Neural crest cell (in vitro differentiated cells): Measurements from ENCODE around the gene DDX53. TPM values are rescaled to one million over a fixed set of nuclear protein-coding genes. Genes with fewer than 3 reads are reported as not detected.

ENCODE experiments used
- DNase-seq: peaks from one replicate; pipeline ENCODE4 v3.0.0; 2021; ENCODE audit warnings: low read depth, mixed read lengths, low spot score
- H3K27ac Mint-ChIP-seq: one replicate; pipeline ENCODE4 v1.8.0; 2021; ENCODE audit warnings: mild to moderate bottlenecking, mixed read lengths; ENCODE audit not compliant: unreplicated experiment
- H3K27me3 Mint-ChIP-seq: 2 replicates; pipeline ENCODE4 v1.8.0; 2021; ENCODE audit warnings: low read depth, mild to moderate bottlenecking, mixed read lengths
- H3K36me3 Mint-ChIP-seq: 2 replicates; pipeline ENCODE4 v1.8.0; 2021; ENCODE audit warnings: low read depth, mild to moderate bottlenecking, mixed read lengths
- H3K4me1 Mint-ChIP-seq: 2 replicates; pipeline ENCODE4 v1.8.0; 2021; ENCODE audit warnings: mixed read lengths
- H3K4me3 Mint-ChIP-seq: one replicate; pipeline ENCODE4 v1.8.0; 2021; ENCODE audit warnings: mild to moderate bottlenecking, mixed read lengths
- H3K9me3 Mint-ChIP-seq: 2 replicates; pipeline ENCODE4 v1.8.0; 2021; ENCODE audit warnings: mixed read lengths
- total RNA-seq: library from RNA; stranded (reverse); gene quantifications from 2 replicates; pipeline ENCODE4 v1.2.1, GENCODE V29; 2021
- TF ChIP-seq, protein P1 (sequence below): fragments of 200-600 bp; sonication (generic); conservative IDR thresholded peaks from 2 replicates; pipeline ENCODE4 v1.5.0; 2021; ENCODE audit warnings: antibody characterized with exemption, mild to moderate bottlenecking

The DDX53 gene
- total RNA-seq, 1 donor from 2014 or later = not detected

GRCh38 chrX:23012636-23013035 lies 12.9 kb downstream of the DDX53 start:
- H3K27ac Mint-ChIP-seq = no peak overlapping the region
- no peak for DNase-seq
- no peaks in the 10 kb centered on the region for H3K36me3 Mint-ChIP-seq
- H3K4me3 Mint-ChIP-seq = no peak overlapping the region
- TF ChIP-seq, protein P1, sequence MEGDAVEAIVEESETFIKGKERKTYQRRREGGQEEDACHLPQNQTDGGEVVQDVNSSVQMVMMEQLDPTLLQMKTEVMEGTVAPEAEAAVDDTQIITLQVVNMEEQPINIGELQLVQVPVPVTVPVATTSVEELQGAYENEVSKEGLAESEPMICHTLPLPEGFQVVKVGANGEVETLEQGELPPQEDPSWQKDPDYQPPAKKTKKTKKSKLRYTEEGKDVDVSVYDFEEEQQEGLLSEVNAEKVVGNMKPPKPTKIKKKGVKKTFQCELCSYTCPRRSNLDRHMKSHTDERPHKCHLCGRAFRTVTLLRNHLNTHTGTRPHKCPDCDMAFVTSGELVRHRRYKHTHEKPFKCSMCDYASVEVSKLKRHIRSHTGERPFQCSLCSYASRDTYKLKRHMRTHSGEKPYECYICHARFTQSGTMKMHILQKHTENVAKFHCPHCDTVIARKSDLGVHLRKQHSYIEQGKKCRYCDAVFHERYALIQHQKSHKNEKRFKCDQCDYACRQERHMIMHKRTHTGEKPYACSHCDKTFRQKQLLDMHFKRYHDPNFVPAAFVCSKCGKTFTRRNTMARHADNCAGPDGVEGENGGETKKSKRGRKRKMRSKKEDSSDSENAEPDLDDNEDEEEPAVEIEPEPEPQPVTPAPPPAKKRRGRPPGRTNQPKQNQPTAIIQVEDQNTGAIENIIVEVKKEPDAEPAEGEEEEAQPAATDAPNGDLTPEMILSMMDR = no peak
- H3K27me3 Mint-ChIP-seq = no peaks in the 10 kb centered on the region
- H3K9me3 Mint-ChIP-seq = no peaks in the 10 kb centered on the region
- no peaks in the 10 kb centered on the region for H3K4me1 Mint-ChIP-seq

- Mint-ChIP-seq H3K9me3 (no peaks in the 10 kb centered on the region), H3K27me3 (no peaks in the 10 kb centered on the region), H3K36me3 (no peaks in the 10 kb centered on the region), H3K4me3 (no peak overlapping the region), H3K4me1 (no peaks in the 10 kb centered on the region), H3K27ac (no peak overlapping the region)
- no peak for DNase-seq
- TF ChIP-seq, protein P1 = no peak
Measured at GRCh38 chrX:23013366-23013765, 13.6 kb downstream of the DDX53 start.

- Mint-ChIP-seq H3K4me3 (no peak overlapping the region), H3K9me3 (no peaks in the 10 kb centered on the region), H3K27ac (no peak overlapping the region), H3K36me3 (no peaks in the 10 kb centered on the region), H3K4me1 (no peaks in the 10 kb centered on the region), H3K27me3 (peaks cover 3% of the 10 kb centered on the region)
- DNase-seq = no peak
- TF ChIP-seq, protein P1 = no peak
Measured at GRCh38 chrX:23031600-23031999, 31.8 kb downstream of the DDX53 start.

GRCh38 chrX:23035493-23035892 lies 35.7 kb downstream of the DDX53 start:
- Mint-ChIP-seq H3K27me3 (no peaks in the 10 kb centered on the region), H3K27ac (no peak overlapping the region), H3K4me1 (no peaks in the 10 kb centered on the region), H3K9me3 (no peaks in the 10 kb centered on the region), H3K36me3 (no peaks in the 10 kb centered on the region), H3K4me3 (no peak overlapping the region)
- DNase-seq = no peak
- TF ChIP-seq, protein P1 = no peak

DNA sequence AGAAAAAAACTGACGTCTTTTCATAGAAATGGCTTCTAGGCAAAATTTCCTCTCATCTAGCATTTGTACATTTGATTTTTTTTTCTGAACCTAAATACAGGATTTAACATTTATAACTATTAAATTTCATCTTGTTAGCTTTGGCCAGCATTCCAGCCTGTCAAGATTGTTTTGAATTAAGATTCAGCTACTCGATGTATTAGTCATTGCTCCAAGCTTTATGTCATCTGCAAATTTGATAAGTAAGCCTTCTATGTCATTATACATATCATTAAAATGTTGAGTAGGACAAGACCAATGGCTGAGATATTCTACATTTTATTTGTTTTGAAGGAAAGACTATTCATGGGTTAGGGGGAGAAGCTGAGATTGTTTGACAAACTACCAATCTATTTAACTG lies 46.7 kb downstream of the DDX53 start:
- H3K36me3 Mint-ChIP-seq = no peaks in the 10 kb centered on the region
- no peak for DNase-seq
- H3K9me3 Mint-ChIP-seq = no peaks in the 10 kb centered on the region
- no peak overlapping the region for H3K4me3 Mint-ChIP-seq
- TF ChIP-seq, protein P1 = no peak
- H3K27me3 Mint-ChIP-seq = no peaks in the 10 kb centered on the region
- H3K4me1 Mint-ChIP-seq = no peaks in the 10 kb centered on the region
- no peak overlapping the region for H3K27ac Mint-ChIP-seq
